Kidney capillary endothelial cell (primary cell): ENCODE measurements around the gene TMEM218.
"Not testable (repeated sequence)": the region's sequence is repeated elsewhere in the genome, so short reads cannot be mapped to it uniquely, and the experiment has no call there.

ENCODE experiments used
- DNase-seq: peaks from one replicate; pipeline ENCODE4 v3.0.0-alpha.2; 2018; ENCODE audit warnings: low spot score

Gene TMEM218

GRCh38 chr11:125075900-125076317, 35.5 kb downstream of the TMEM218 start:
- DNase-seq, result no peak

DNA sequence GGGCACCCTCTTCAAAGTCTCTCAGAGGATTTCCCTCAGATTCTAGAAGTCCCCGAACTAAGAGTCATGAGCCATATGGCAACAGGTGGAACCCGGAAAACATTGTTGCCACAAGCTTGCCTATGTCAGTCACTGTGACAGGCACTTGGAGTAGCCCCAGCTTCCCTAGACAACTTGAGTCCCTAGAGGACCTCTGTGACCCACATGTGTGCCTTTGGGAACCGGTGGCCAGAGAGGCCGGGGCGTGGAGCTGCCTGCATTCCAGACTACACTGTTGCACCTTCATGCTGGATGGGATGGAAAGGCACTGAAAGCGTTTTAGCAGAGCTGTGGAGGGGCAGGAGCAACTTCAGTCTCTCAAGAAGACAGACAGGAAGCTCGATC, 36.2 kb downstream of the TMEM218 start:
- no peak for DNase-seq

- DNase-seq, result no peak
Measured at GRCh38 chr11:125074511-125075241, 36.8 kb downstream of the TMEM218 start.

DNA sequence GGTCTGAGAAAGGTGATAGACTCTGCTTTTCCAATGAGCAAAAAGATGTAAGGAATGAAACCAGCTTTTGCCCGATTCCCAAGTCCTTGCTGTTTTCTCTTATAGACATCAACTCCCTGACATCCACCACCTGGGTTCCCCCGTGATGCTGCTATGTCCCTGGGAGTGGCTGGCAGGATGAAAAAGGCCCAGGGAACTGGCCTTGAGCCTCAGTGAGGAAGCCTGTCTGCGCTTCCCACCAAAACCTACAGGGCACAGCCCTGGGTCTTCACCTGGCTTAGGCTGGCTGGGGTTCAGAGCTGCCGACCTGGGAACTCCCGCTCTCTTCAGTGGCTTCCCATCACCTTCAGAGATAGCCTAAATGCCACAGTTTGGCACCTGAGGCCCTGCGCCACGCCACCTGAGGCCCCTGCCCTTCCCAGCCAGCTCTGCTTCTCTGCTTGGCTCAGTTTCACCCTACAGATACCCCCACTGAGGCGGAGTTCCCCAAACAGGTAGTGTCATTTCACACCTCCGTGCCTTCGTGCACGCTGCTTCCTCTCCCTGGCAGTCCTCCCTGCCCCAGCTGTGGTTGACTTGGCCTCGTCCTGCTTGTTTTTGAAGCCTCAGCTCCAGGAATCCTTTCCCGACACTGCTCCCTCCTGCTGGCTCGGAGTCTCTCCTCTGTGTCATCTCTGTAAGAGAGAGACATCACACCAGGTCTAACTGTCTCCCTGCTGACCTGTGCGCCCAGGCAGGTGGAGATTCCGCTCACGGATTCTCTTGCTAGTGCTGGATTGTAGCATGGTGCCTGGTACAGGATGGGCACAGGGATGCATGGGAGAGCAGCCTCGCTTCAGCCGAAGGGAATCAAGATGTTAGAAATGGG, 37.6 kb downstream of the TMEM218 start:
- no peak for DNase-seq

- no peak for DNase-seq
Measured at GRCh38 chr11:125072961-125073590, 38.4 kb downstream of the TMEM218 start.

GRCh38 chr11:125072218-125072960, 39.0 kb downstream of the TMEM218 start:
- DNase-seq, result no peak

- no peak for DNase-seq
Measured at GRCh38 chr11:125071846-125072217, 39.6 kb downstream of the TMEM218 start.

GRCh38 chr11:125071435-125071834, 40.0 kb downstream of the TMEM218 start:
- no peak for DNase-seq

DNA sequence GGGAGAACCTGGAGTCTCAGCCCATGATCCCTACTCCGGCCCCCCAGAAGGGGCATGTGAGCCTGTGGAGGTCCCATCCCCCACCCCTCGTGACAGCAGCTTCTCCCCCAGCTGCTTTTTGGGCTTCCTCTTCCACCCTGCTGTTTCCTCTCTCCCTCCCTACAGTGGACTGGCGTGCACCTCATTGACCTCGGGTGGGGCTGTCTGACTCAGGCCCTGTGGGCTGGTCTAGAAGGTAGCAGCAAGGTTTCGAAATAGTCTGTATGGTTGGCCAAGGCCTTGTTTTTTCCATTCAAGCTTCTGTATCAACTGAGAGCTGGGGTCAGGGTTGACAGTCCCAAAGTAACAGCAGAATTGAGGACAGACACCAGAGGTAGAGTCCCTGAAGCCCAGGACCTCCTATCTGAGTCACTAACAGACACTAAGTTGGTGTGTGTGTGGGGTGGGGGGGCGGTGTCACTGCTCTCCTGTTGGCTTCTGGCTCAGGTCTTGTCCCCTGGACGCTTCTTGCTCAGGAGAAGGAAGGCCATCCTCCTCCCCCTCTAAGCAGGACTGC, 40.6 kb downstream of the TMEM218 start:
- DNase-seq, result peak; percentile 22

DNA sequence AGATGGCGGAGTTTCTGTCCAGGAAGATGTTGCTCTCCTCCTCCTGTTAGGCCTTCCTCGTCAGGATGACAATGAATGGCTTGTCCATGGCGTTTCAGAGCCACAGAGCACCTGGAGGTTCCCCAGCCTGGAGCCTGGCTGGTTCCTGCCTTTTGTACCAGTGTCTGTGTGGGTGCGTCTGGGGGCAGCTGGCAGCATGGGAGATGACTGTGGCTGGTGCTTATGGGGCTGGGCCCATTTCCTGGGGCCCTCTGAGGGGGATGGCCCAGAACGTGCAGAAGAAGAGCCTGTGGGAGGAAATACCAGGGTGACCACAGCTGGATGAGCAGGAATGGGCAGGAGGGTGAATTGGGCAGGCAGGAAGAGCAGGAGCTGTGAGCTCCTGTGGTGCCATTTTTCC, 41.6 kb downstream of the TMEM218 start:
- no peak for DNase-seq

- no peak for DNase-seq
Measured at GRCh38 chr11:125069008-125069407, 42.4 kb downstream of the TMEM218 start.

DNA sequence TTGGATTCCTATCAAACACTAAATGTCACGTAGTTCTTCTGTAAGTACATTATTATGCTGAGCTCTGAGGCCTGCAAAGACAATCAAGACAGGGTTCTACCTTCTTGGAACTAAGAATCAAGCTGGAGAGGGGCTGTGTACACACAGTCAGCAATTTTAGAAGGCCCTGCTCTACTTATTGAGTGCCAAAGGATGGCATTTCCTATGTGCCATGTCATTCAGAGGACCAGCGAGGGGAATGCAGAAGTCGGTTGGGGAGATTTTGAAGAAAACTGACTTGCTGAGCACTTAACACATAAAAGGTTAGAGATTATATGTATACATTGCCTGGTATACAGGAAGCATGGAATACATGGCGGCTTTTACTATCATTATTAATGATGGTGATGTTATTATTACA, 43.1 kb downstream of the TMEM218 start:
- no peak for DNase-seq

DNA sequence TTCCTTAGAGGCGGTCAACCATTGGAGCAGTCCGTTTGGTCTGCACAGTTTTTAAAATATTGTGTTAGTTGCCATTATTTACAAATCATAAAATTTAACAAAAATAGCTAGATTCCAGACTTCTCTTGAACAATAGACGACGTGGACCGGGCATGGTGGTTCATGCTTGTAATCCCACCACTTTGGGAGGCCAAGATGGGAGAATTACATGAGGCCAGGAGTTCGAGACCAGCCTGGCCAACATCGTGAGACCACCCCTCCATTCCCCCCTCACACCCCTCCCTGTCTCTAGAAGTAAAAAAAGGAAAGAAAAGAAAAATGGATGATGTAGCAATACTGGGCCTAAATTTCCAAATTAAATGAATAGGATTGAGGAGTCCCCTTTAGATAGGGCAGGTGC, 47.4 kb downstream of the TMEM218 start:
- no peak for DNase-seq

GRCh38 chr11:125063429-125064043, 47.9 kb downstream of the TMEM218 start:
- DNase-seq, result no peak

DNA sequence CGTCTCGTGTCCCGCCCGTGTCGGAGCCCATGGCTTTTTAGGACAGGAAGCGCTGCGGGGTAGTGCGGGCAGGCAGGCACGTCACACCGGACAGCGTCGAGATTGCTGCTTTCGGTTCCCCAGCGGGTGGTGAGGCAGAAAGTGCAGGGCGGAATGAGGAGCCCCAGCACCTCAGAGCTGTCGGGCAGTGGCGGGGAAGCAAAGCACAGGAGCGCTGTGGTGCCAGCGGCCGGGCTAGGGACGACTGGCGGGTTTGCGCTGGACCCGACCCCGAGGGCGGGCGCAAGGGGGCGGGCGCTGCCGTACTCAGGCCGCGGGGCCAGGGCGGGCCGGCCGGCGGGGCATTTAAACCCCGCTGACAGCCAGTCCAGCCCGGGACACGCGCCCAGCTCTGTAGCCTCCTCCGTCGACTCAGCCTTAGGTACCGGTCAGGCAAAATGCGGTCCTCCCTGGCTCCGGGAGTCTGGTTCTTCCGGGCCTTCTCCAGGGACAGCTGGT, 48.4 kb downstream of the TMEM218 start, which contains the start of gene SLC37A2:
Gene SLC37A2, plus strand, starts transcription at position 375 of the 498 bp plus-strand sequence. Its CDS starts 63 bp downstream, at position 438.
- DNase-seq, result peak; percentile 42

DNA sequence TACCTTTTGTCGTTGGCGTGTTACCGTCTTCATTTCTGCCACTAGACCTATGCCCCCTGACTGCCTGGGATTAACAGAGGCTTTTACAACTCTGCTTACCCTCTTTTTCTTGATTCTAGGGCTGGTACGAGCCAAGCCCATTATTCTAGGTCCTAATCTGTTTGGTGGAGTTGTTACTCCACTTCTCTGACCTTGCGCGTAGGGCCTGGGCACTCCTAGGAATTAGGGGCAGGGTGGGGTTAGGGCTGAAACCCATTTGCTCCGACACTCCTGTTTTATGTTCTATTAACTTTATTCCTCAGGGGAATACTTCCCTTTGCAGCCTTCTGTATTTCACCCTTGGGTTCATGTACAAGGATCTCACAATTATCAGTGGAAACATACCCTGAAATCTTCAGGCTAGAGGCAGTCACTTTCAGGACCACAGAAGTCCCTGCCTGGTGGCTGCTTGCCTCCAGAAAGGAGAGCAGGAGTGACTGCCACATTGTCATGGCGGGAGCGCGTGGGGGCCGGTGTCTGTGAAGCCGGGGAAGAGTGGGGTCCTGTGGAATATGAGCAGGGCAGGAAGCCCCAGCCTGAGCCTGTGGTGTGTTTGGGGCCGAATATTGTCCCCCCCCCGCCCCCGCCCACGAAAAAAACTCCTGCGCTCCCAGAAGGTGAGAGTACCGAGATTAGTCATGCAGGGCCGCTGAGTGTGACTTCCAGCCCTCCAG, 49.1 kb downstream of the TMEM218 start:
- no peak for DNase-seq

DNA sequence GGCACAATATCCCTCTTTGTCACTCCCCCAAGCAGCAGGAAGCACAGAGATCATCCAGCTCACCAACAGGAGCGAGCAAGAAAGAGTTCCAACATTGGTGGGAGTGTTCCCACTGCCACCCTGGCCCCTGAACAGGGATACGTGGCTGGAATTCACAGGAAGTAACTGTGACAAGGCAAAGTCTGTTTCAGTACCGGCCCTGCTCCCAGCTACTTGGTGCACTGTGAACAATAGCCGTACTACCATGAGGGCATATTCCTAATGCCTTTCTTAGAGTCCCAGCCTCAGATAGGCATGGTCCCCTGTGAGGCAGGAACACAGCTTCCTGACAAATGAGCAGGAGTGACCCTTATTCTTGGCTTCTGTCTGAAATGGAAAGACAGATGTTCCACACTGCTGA, 50.1 kb downstream of the TMEM218 start:
- DNase-seq, result peak; percentile 7

DNA sequence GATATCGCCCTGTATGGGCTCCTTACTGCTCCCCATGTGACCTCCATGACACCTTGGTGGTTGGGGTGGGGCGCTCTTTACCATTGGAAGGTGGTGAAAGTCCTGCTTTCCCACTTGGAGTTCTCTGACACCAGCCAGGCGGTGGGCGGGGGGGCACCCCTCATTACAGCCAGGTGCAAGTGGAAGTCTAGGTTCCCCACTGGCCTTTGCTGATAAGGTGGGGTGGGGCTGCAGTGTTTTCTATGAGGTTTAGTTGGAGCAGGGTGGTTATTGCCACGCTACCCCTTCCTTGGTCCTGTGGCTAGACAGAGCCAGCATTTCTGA, 53.8 kb downstream of the TMEM218 start:
- DNase-seq, result no peak

GRCh38 chr11:125056931-125057692, 54.3 kb downstream of the TMEM218 start:
- no peak for DNase-seq

- DNase-seq, result not testable (repeated sequence)
Measured at GRCh38 chr11:125056111-125056510, 55.3 kb downstream of the TMEM218 start.
